Measurements from ENCODE around the gene GPR183. TPM values are rescaled to one million over a fixed set of nuclear protein-coding genes. Genes with fewer than 3 reads are reported as not detected.
A peak's percentile ranks its signal among the peaks of the same experiment; 100 is the strongest.

GPR183 gene, protein sequence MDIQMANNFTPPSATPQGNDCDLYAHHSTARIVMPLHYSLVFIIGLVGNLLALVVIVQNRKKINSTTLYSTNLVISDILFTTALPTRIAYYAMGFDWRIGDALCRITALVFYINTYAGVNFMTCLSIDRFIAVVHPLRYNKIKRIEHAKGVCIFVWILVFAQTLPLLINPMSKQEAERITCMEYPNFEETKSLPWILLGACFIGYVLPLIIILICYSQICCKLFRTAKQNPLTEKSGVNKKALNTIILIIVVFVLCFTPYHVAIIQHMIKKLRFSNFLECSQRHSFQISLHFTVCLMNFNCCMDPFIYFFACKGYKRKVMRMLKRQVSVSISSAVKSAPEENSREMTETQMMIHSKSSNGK
- total RNA-seq (22.8 TPM), polyA plus RNA-seq (22.1 TPM)

GRCh38 chr13:99307247-99307646 lies at the start of gene GPR183:
GPR183 (minus strand) TSS chr13:99307399; CDS start chr13:99296145, 11,254 bp downstream.
- H3K27ac ChIP-seq (ENCODE audit: low read depth), result peak within 1 kb of the TSS; percentile 64
- H3K36me3 ChIP-seq (ENCODE audit: insufficient read depth), result no peaks in the 10 kb centered on the region
- DNase-seq (ENCODE audit: extremely low spot score), result no peak
- WGBS, result 15% methylated on average over 4 of the region's 4 CpGs
- no peak within 1 kb of the TSS for H3K4me3 ChIP-seq (ENCODE audit: low read depth, low read length)
- no peaks in the 10 kb centered on the region for H3K4me1 ChIP-seq (ENCODE audit: insufficient read depth)

- Histone ChIP-seq H3K4me1 (ENCODE audit: insufficient read depth) (no peaks in the 10 kb centered on the region), H3K4me3 (ENCODE audit: low read depth, low read length) (no peak overlapping the region), H3K36me3 (ENCODE audit: insufficient read depth) (no peaks in the 10 kb centered on the region), H3K27ac (ENCODE audit: low read depth) (peak overlapping the region; percentile 12)
- WGBS, result 74% methylated on average over 10 of the region's 10 CpGs
- DNase-seq (ENCODE audit: extremely low spot score), result no peak
Observed at GRCh38 chr13:99356262-99357091, 49.3 kb upstream of the GPR183 start.

- peak overlapping the region; percentile 12 for H3K27ac ChIP-seq (ENCODE audit: low read depth)
- DNase-seq (ENCODE audit: extremely low spot score), result no peak
- WGBS, result 74% methylated on average over 1 of the region's 1 CpG
- no peaks in the 10 kb centered on the region for H3K4me1 ChIP-seq (ENCODE audit: insufficient read depth)
- no peaks in the 10 kb centered on the region for H3K36me3 ChIP-seq (ENCODE audit: insufficient read depth)
- H3K4me3 ChIP-seq (ENCODE audit: low read depth, low read length), result no peak overlapping the region
Observed at GRCh38 chr13:99356012-99356261, 48.7 kb upstream of the GPR183 start.

DNA sequence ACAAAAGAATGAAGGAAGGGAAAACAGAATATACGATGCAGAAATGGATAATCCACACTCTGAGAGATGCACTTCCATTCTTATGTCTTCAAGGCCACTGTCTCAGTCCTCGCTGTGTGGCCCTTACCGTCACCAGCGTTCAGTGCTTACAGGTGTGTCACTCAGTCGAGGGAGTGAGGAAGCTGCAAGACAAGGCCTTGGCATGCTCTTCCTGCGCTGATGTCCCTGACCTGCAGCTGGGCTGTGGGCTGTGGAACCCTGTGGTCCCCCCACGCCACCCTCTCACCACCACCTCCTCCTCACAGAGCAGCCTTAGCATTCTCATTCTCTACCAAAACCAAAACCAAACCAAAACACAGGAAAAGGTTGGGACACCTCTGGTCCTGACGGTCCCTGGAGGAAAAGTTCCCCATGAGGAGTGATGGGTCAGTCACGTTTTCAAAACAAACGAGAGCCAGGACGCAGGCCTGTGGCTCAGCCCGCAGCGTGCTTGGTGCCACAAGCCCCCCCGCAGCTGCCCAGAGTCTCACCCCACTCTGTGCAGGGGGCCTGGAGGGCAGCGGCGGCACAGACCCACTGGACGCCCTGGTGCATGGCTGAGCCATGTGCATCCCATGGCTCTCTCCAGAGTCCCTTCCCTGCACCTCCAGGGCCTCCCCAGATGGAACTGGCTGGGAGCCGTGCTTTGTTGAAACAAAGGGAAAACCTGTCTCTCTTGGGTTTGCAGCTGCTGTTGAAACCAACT lies 48.2 kb upstream of the GPR183 start:
- 89% methylated on average over 18 of the region's 18 CpGs for WGBS
- H3K4me1 ChIP-seq (ENCODE audit: insufficient read depth), result no peaks in the 10 kb centered on the region
- H3K36me3 ChIP-seq (ENCODE audit: insufficient read depth), result no peaks in the 10 kb centered on the region
- H3K4me3 ChIP-seq (ENCODE audit: low read depth, low read length), result no peak overlapping the region
- no peak overlapping the region for H3K27ac ChIP-seq (ENCODE audit: low read depth)
- DNase-seq (ENCODE audit: extremely low spot score), result no peak

GRCh38 chr13:99354371-99354951 lies 47.3 kb upstream of the GPR183 start:
- Histone ChIP-seq H3K4me1 (ENCODE audit: insufficient read depth) (no peaks in the 10 kb centered on the region), H3K36me3 (ENCODE audit: insufficient read depth) (no peaks in the 10 kb centered on the region), H3K27ac (ENCODE audit: low read depth) (no peak overlapping the region), H3K4me3 (ENCODE audit: low read depth, low read length) (no peak overlapping the region)
- DNase-seq (ENCODE audit: extremely low spot score), result no peak
- 69% methylated on average over 8 of the region's 8 CpGs for WGBS

- no peak for DNase-seq (ENCODE audit: extremely low spot score)
- WGBS, result 83% methylated on average over 8 of the region's 8 CpGs
- Histone ChIP-seq H3K4me3 (ENCODE audit: low read depth, low read length) (no peak overlapping the region), H3K27ac (ENCODE audit: low read depth) (no peak overlapping the region), H3K36me3 (ENCODE audit: insufficient read depth) (no peaks in the 10 kb centered on the region), H3K4me1 (ENCODE audit: insufficient read depth) (no peaks in the 10 kb centered on the region)
Observed at GRCh38 chr13:99353836-99354235, 46.6 kb upstream of the GPR183 start.

DNA sequence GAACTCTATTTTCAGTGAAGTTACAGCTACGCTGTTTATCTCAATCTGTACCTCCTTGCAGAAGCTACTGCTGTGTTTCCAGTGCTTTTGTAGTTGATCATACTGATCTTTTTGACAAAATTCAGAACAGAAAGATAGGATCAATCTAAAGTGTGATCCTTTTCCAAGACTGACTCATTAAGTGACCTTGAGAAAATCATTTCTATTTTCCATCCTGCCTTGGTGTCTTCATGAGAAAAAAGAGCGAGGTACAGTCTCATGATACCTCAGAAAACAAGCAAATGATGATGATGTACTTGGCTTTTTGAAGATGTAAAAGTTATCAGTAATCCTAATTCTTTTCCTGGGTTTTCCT lies 46.0 kb upstream of the GPR183 start:
- DNase-seq (ENCODE audit: extremely low spot score), result no peak
- H3K27ac ChIP-seq (ENCODE audit: low read depth), result no peak overlapping the region
- WGBS, result 96% methylated on average over 2 of the region's 2 CpGs

GRCh38 chr13:99352351-99353245 lies 45.4 kb upstream of the GPR183 start:
- 84% methylated on average over 17 of the region's 17 CpGs for WGBS
- H3K36me3 ChIP-seq (ENCODE audit: insufficient read depth), result no peaks in the 10 kb centered on the region
- no peak for DNase-seq (ENCODE audit: extremely low spot score)

More for the DNA sequence above, 46.0 kb upstream of the GPR183 start:
- no peak overlapping the region for H3K4me3 ChIP-seq (ENCODE audit: low read depth, low read length)
- H3K4me1 ChIP-seq (ENCODE audit: insufficient read depth), result no peaks in the 10 kb centered on the region
- no peaks in the 10 kb centered on the region for H3K36me3 ChIP-seq (ENCODE audit: insufficient read depth)

GRCh38 chr13:99351772-99352171 lies 44.6 kb upstream of the GPR183 start:
- 78% methylated on average over 4 of the region's 4 CpGs for WGBS
- DNase-seq (ENCODE audit: extremely low spot score), result no peak
- H3K36me3 ChIP-seq (ENCODE audit: insufficient read depth), result no peaks in the 10 kb centered on the region

More at GRCh38 chr13:99352351-99353245, 45.4 kb upstream of the GPR183 start:
- Histone ChIP-seq H3K27ac (ENCODE audit: low read depth) (no peak overlapping the region), H3K4me3 (ENCODE audit: low read depth, low read length) (no peak overlapping the region), H3K4me1 (ENCODE audit: insufficient read depth) (no peaks in the 10 kb centered on the region)

GRCh38 chr13:99350191-99350590 lies 43.0 kb upstream of the GPR183 start:
- Histone ChIP-seq H3K27ac (ENCODE audit: low read depth) (no peak overlapping the region), H3K36me3 (ENCODE audit: insufficient read depth) (no peaks in the 10 kb centered on the region), H3K4me3 (ENCODE audit: low read depth, low read length) (no peak overlapping the region), H3K4me1 (ENCODE audit: insufficient read depth) (no peaks in the 10 kb centered on the region)
- 94% methylated on average over 2 of the region's 2 CpGs for WGBS
- DNase-seq (ENCODE audit: extremely low spot score), result no peak

More at GRCh38 chr13:99351772-99352171, 44.6 kb upstream of the GPR183 start:
- H3K4me1 ChIP-seq (ENCODE audit: insufficient read depth), result no peaks in the 10 kb centered on the region
- no peak overlapping the region for H3K4me3 ChIP-seq (ENCODE audit: low read depth, low read length)
- H3K27ac ChIP-seq (ENCODE audit: low read depth), result no peak overlapping the region

DNA sequence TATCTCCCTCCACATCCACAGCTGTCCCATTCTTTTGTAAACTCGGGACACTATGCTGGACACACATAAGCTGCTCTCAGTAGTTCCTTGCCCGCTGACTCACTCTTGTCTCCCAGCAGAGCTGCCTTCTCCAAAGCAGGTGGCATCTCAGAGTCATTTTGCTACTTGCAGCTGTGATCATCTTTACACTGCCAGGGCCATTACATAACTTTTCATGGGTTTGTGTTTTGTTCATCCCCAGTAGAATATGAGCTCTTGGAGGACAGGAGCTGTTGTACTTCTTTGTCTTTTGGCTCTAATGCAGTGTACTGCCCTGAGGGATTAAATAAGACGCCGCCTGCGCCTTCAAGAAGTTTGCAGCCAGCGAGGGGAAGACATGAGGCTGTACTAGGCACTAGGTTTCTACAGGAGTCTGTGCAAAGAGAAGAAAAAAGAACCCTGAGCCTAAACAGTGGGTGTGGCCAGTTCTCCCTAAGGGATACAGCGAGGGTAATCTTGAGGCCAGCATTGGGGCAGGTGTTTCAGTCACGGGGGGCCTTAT lies 40.8 kb upstream of the GPR183 start:
- Histone ChIP-seq H3K4me1 (ENCODE audit: insufficient read depth) (no peaks in the 10 kb centered on the region), H3K36me3 (ENCODE audit: insufficient read depth) (no peaks in the 10 kb centered on the region), H3K27ac (ENCODE audit: low read depth) (no peak overlapping the region), H3K4me3 (ENCODE audit: low read depth, low read length) (no peak overlapping the region)
- 91% methylated on average over 8 of the region's 8 CpGs for WGBS
- DNase-seq (ENCODE audit: extremely low spot score), result no peak

DNA sequence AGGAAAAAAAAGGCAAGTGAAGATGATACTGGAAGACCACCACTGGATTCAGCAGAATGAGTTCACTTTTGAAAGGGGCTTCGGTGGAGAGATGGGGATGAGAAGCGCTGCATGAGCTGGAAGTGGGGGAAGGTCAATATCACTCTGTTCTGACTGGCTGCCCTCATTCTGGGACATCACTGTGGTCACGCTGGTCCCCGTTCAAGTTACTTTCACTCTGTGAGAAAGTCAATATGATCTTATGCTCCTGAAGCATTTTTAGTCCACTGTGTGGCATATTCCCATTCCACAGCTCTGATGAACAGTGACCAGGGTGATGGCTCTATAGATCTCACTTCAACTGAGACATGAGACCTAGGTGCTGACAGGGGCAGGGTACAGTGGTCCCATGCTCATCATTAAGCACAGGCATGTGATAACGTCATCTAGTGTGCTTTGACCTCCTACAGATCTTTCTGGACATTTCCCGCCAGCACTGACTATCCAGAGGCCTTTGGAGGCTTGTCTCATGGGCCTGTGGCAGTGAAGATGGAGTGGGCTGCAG lies 40.2 kb upstream of the GPR183 start:
- H3K4me1 ChIP-seq (ENCODE audit: insufficient read depth), result no peaks in the 10 kb centered on the region
- no peak overlapping the region for H3K27ac ChIP-seq (ENCODE audit: low read depth)
- DNase-seq (ENCODE audit: extremely low spot score), result no peak
- no peaks in the 10 kb centered on the region for H3K36me3 ChIP-seq (ENCODE audit: insufficient read depth)
- WGBS, result 97% methylated on average over 6 of the region's 6 CpGs
- H3K4me3 ChIP-seq (ENCODE audit: low read depth, low read length), result no peak overlapping the region

All from urinary bladder (tissue), 4 donors.